ENCODE measurements around the gene EZH2. TPM values are rescaled to one million over a fixed set of nuclear protein-coding genes. Genes with fewer than 3 reads are reported as not detected.

The EZH2 gene
- total RNA-seq, 1 donor from 2014 or later: 37.5 TPM

- DNase-seq (ENCODE audit: low spot score): no peak
- peaks cover 3% of the 10 kb centered on the region for H3K27me3 Mint-ChIP-seq (ENCODE audit: unreplicated experiment)
- H3K9me3 Mint-ChIP-seq (ENCODE audit: unreplicated experiment): no peaks in the 10 kb centered on the region
- H3K36me3 Mint-ChIP-seq (ENCODE audit: low read depth, unreplicated experiment): peaks cover 21% of the 10 kb centered on the region
- peak overlapping the region; percentile 13 for H3K4me3 Mint-ChIP-seq (ENCODE audit: unreplicated experiment)
- no peaks in the 10 kb centered on the region for H3K4me1 Mint-ChIP-seq (ENCODE audit: unreplicated experiment)
- TF ChIP-seq CTCF (IDR thresholded peaks at IDR 0.05; ENCODE audit: unreplicated experiment): no peak
- no peak overlapping the region for H3K27ac Mint-ChIP-seq (ENCODE audit: unreplicated experiment)
Measured at GRCh38 chr7:148811892-148812291, 72.2 kb downstream of the EZH2 start.

GRCh38 chr7:148809856-148810255, 74.2 kb downstream of the EZH2 start:
- peaks cover 34% of the 10 kb centered on the region for H3K36me3 Mint-ChIP-seq (ENCODE audit: low read depth, unreplicated experiment)

GRCh38 chr7:148807436-148807835, 76.7 kb downstream of the EZH2 start:
- Mint-ChIP-seq H3K27ac (ENCODE audit: unreplicated experiment) (no peak overlapping the region), H3K9me3 (ENCODE audit: unreplicated experiment) (no peaks in the 10 kb centered on the region), H3K36me3 (ENCODE audit: low read depth, unreplicated experiment) (peaks cover 34% of the 10 kb centered on the region), H3K27me3 (ENCODE audit: unreplicated experiment) (peaks cover 3% of the 10 kb centered on the region), H3K4me1 (ENCODE audit: unreplicated experiment) (no peaks in the 10 kb centered on the region), H3K4me3 (ENCODE audit: unreplicated experiment) (peak overlapping the region; percentile 59)
- TF ChIP-seq CTCF (IDR thresholded peaks at IDR 0.05; ENCODE audit: unreplicated experiment): no peak
- no peak for DNase-seq (ENCODE audit: low spot score)

More at GRCh38 chr7:148809856-148810255, 74.2 kb downstream of the EZH2 start:
- H3K4me3 Mint-ChIP-seq (ENCODE audit: unreplicated experiment): no peak overlapping the region
- no peaks in the 10 kb centered on the region for H3K9me3 Mint-ChIP-seq (ENCODE audit: unreplicated experiment)
- no peak for TF ChIP-seq CTCF (IDR thresholded peaks at IDR 0.05; ENCODE audit: unreplicated experiment)
- H3K27me3 Mint-ChIP-seq (ENCODE audit: unreplicated experiment): peaks cover 3% of the 10 kb centered on the region
- H3K4me1 Mint-ChIP-seq (ENCODE audit: unreplicated experiment): no peaks in the 10 kb centered on the region
- no peak for DNase-seq (ENCODE audit: low spot score)
- no peak overlapping the region for H3K27ac Mint-ChIP-seq (ENCODE audit: unreplicated experiment)

- no peak for DNase-seq (ENCODE audit: low spot score)
- no peak overlapping the region for H3K4me3 Mint-ChIP-seq (ENCODE audit: unreplicated experiment)
- H3K36me3 Mint-ChIP-seq (ENCODE audit: low read depth, unreplicated experiment): peaks cover 34% of the 10 kb centered on the region
- H3K27ac Mint-ChIP-seq (ENCODE audit: unreplicated experiment): no peak overlapping the region
- TF ChIP-seq CTCF (IDR thresholded peaks at IDR 0.05; ENCODE audit: unreplicated experiment): no peak
- H3K27me3 Mint-ChIP-seq (ENCODE audit: unreplicated experiment): peaks cover 4% of the 10 kb centered on the region
- H3K9me3 Mint-ChIP-seq (ENCODE audit: unreplicated experiment): no peaks in the 10 kb centered on the region
- no peaks in the 10 kb centered on the region for H3K4me1 Mint-ChIP-seq (ENCODE audit: unreplicated experiment)
Measured at GRCh38 chr7:148806187-148806586, 77.9 kb downstream of the EZH2 start.

- peaks cover 40% of the 10 kb centered on the region for H3K36me3 Mint-ChIP-seq (ENCODE audit: low read depth, unreplicated experiment)
- H3K4me1 Mint-ChIP-seq (ENCODE audit: unreplicated experiment): no peaks in the 10 kb centered on the region
- no peak for TF ChIP-seq CTCF (IDR thresholded peaks at IDR 0.05; ENCODE audit: unreplicated experiment)
- H3K27me3 Mint-ChIP-seq (ENCODE audit: unreplicated experiment): peaks cover 4% of the 10 kb centered on the region
- H3K9me3 Mint-ChIP-seq (ENCODE audit: unreplicated experiment): no peaks in the 10 kb centered on the region
- DNase-seq (ENCODE audit: low spot score): no peak
- no peak overlapping the region for H3K27ac Mint-ChIP-seq (ENCODE audit: unreplicated experiment)
- no peak overlapping the region for H3K4me3 Mint-ChIP-seq (ENCODE audit: unreplicated experiment)
Measured at GRCh38 chr7:148804343-148805235, 79.5 kb downstream of the EZH2 start.
